Measurements from ENCODE around the gene TBC1D1.

DNA sequence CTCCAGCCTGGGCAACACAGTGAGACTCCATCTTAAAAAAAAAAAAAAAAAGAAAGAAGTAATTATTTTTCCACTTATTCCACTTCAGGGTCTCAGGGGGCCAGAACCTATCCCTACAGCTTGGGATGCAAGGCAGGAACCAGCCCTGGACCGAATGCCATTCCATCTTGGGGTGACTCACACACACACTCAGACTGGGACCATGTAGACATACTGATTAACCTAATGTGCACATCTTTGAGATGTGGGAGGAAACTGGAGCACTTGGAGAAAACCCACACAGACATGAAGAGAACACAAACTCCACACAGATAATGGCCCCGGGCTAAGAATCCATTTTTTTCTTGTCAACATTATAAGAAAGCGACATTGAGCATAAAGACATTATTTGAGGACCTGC, 201.8 kb downstream of the TBC1D1 start:
- no peak for TF ChIP-seq EZH2 (IDR thresholded peaks at IDR 0.05; ENCODE audit: low read length, missing control alignments)
- TF ChIP-seq, protein P1, sequence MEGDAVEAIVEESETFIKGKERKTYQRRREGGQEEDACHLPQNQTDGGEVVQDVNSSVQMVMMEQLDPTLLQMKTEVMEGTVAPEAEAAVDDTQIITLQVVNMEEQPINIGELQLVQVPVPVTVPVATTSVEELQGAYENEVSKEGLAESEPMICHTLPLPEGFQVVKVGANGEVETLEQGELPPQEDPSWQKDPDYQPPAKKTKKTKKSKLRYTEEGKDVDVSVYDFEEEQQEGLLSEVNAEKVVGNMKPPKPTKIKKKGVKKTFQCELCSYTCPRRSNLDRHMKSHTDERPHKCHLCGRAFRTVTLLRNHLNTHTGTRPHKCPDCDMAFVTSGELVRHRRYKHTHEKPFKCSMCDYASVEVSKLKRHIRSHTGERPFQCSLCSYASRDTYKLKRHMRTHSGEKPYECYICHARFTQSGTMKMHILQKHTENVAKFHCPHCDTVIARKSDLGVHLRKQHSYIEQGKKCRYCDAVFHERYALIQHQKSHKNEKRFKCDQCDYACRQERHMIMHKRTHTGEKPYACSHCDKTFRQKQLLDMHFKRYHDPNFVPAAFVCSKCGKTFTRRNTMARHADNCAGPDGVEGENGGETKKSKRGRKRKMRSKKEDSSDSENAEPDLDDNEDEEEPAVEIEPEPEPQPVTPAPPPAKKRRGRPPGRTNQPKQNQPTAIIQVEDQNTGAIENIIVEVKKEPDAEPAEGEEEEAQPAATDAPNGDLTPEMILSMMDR (conservative IDR thresholded peaks at IDR 0.05 in 1 of 2, IDR thresholded peaks at IDR 0.05 in 1 of 2; ENCODE audit: low read depth in 1 of 2, low read length in 2 of 2): no peak
